ENCODE data around the gene CNIH1. TPM values are rescaled to one million over a fixed set of nuclear protein-coding genes. Genes with fewer than 3 reads are reported as not detected.
"Not testable (repeated sequence)": the region's sequence is repeated elsewhere in the genome, so short reads cannot be mapped to it uniquely, and the experiment has no call there.

CNIH1 gene
- total RNA-seq, 2 donors from 2014 or later: 56.1 to 60.8 TPM

- Mint-ChIP-seq H3K36me3 (ENCODE audit: low read depth) (peaks cover 95% of the 10 kb centered on the region), H3K4me3 (no peak overlapping the region), H3K27me3 (no peaks in the 10 kb centered on the region), H3K27ac (no peak overlapping the region), H3K9me3 (no peaks in the 10 kb centered on the region), H3K4me1 (peaks cover 7% of the 10 kb centered on the region)
- ATAC-seq (replicated peaks): no peak
Measured at GRCh38 chr14:54427871-54428270, 13.3 kb downstream of the CNIH1 start.

DNA sequence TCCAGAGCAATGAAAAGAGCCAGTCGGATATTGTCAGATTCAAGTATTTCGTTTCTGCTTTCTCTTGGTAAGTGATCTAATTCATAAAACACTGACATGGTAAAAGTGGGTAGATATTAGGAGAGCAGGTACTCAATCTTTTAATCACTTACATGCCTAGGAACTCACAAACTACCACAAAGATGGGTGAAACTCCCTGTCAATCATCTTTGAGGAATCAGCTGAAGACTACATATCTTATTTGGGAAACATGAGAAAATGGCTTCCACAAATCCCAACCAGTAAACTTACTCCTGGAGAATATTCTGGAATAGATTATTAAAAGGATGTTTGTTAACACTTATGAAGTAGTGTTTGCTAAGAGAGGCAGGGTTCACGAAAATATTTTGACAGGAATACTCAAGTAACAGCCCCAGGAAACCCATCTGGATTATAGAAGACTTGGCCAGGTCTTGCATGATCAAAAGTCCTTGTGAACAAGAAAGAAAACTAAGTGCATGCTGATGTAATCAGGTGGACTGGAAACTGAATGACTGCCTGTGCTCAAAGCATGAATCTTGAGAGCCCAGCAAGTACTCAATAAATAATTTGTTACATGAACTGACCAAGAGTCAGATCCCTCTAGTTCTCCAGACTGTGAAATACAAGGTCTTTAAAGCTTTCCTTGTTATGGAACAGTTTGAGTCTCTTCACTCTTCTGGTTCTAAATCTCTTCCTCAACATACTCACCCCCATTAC lies 15.5 kb downstream of the CNIH1 start:
- Mint-ChIP-seq H3K4me1 (no peaks in the 10 kb centered on the region), H3K27ac (no peak overlapping the region), H3K27me3 (no peaks in the 10 kb centered on the region), H3K9me3 (no peaks in the 10 kb centered on the region), H3K36me3 (ENCODE audit: low read depth) (peaks cover 73% of the 10 kb centered on the region), H3K4me3 (no peak overlapping the region)
- ATAC-seq (replicated peaks): no peak

DNA sequence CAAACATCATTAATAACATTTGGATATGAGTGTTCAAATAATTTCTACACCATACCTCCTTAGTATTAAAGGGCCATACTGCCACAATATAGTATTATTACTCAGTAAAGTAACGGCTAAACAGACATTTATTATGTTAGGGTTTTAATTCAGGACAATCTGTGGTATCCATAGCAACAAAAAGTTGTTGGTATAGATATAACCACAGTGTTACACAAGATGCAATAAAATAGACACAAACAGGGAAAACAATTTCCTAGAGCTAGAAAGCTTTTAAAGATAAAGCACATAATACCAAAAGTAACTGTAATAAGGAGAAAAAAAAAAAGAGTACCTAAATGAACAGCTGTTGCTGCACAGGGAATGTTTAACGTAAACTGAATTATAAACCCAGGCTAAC lies 16.1 kb downstream of the CNIH1 start:
- Mint-ChIP-seq H3K36me3 (ENCODE audit: low read depth) (peaks cover 67% of the 10 kb centered on the region), H3K4me3 (no peak overlapping the region), H3K27me3 (no peaks in the 10 kb centered on the region), H3K4me1 (no peaks in the 10 kb centered on the region), H3K9me3 (no peaks in the 10 kb centered on the region), H3K27ac (no peak overlapping the region)
- no peak for ATAC-seq (replicated peaks)

DNA sequence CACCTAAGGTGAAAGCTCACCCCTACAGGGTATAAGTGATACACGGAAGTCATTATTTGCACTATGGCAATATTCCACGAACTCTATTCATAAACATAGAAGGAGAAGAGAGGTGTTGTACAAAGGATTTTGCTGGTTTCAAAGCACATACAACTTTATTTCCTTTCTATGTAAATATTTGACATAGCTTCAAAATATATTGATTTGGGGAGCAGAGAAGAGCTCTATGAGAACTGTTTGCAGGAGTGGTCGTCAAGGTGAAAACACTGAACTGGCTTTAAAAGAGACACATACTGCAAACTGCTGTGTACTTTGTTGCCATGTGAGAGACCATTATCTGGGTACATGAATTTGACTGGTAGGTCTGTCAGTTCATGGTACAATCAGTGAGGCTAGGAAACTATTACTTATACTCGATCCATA lies 16.7 kb downstream of the CNIH1 start:
- no peaks in the 10 kb centered on the region for H3K4me1 Mint-ChIP-seq
- no peaks in the 10 kb centered on the region for H3K27me3 Mint-ChIP-seq

DNA sequence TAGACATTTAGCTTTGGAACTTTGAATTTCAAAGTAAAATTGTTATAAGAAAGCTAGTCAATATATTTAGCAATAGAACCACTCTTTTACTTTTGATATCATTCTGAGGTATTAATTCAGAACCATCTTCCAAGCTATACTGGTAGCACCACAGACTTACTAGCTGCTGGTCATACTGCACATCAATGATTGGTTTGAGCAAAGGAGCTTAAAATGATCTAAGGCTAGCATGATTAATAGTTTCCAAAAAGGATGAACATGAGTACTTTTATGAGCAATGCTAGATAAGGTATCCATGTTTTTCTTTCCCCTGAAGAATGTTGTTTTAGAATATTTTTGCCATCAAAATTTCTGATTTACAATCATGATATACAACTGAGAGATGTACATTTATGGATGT lies 17.2 kb downstream of the CNIH1 start:
- Mint-ChIP-seq H3K4me1 (no peaks in the 10 kb centered on the region), H3K27ac (no peak overlapping the region)

More for the DNA sequence above, 16.7 kb downstream of the CNIH1 start:
- H3K36me3 Mint-ChIP-seq (ENCODE audit: low read depth): peaks cover 61% of the 10 kb centered on the region
- no peaks in the 10 kb centered on the region for H3K9me3 Mint-ChIP-seq
- no peak overlapping the region for H3K4me3 Mint-ChIP-seq
- no peak for ATAC-seq (replicated peaks)
- no peak overlapping the region for H3K27ac Mint-ChIP-seq

GRCh38 chr14:54420478-54421142 lies 20.6 kb downstream of the CNIH1 start:
- H3K27me3 Mint-ChIP-seq: no peaks in the 10 kb centered on the region
- H3K9me3 Mint-ChIP-seq: no peaks in the 10 kb centered on the region
- H3K4me3 Mint-ChIP-seq: no peak overlapping the region
- H3K27ac Mint-ChIP-seq: no peak overlapping the region
- peaks cover 22% of the 10 kb centered on the region for H3K36me3 Mint-ChIP-seq (ENCODE audit: low read depth)
- no peaks in the 10 kb centered on the region for H3K4me1 Mint-ChIP-seq
- no peak for ATAC-seq (replicated peaks)

More for the DNA sequence above, 17.2 kb downstream of the CNIH1 start:
- ATAC-seq (replicated peaks): no peak
- Mint-ChIP-seq H3K27me3 (no peaks in the 10 kb centered on the region), H3K36me3 (ENCODE audit: low read depth) (peaks cover 56% of the 10 kb centered on the region), H3K4me3 (no peak overlapping the region), H3K9me3 (no peaks in the 10 kb centered on the region)

- ATAC-seq (replicated peaks): no peak
- Mint-ChIP-seq H3K36me3 (ENCODE audit: low read depth) (peaks cover 34% of the 10 kb centered on the region), H3K9me3 (no peaks in the 10 kb centered on the region), H3K27ac (no peak overlapping the region), H3K27me3 (no peaks in the 10 kb centered on the region), H3K4me3 (no peak overlapping the region), H3K4me1 (no peaks in the 10 kb centered on the region)
Measured at GRCh38 chr14:54411371-54411770, 29.8 kb downstream of the CNIH1 start.

GRCh38 chr14:54410215-54410614 lies 31.0 kb downstream of the CNIH1 start:
- Mint-ChIP-seq H3K4me3 (no peak overlapping the region), H3K27me3 (no peaks in the 10 kb centered on the region), H3K9me3 (no peaks in the 10 kb centered on the region), H3K27ac (no peak overlapping the region), H3K4me1 (no peaks in the 10 kb centered on the region), H3K36me3 (ENCODE audit: low read depth) (peaks cover 38% of the 10 kb centered on the region)
- no peak for ATAC-seq (replicated peaks)

DNA sequence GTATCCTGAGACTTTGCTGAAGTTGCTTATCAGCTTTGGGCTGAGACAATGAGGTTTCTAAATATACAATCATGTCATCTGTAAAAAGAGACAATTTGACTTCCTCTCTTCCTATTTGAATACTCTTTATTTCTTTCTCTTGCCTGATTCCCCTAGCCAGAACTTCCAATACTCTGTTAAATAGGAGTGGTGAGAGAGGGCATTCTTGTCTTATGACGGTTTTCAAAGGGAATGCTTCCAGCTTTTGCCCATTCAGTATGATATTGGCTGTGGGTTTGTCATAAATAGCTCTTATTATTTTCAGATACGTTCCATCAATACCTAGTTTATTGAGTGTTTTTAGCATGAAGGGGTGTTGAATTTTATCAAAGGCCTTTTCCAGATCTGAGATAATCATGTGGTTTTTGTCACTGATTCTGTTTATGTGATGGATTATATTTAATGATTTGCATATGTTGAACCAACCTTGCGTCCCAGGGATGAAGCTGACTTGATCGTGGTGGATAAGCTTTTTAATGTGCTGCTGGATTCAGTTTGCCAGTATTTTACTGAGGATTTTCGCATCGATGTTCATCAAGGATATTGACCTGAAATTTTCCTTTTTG lies 37.7 kb downstream of the CNIH1 start:
- not testable (repeated sequence) for H3K4me3 Mint-ChIP-seq; H3K4me1 Mint-ChIP-seq; ATAC-seq (replicated peaks); H3K9me3 Mint-ChIP-seq; H3K27me3 Mint-ChIP-seq; H3K27ac Mint-ChIP-seq
- H3K36me3 Mint-ChIP-seq (ENCODE audit: low read depth): peaks cover 38% of the 10 kb centered on the region

DNA sequence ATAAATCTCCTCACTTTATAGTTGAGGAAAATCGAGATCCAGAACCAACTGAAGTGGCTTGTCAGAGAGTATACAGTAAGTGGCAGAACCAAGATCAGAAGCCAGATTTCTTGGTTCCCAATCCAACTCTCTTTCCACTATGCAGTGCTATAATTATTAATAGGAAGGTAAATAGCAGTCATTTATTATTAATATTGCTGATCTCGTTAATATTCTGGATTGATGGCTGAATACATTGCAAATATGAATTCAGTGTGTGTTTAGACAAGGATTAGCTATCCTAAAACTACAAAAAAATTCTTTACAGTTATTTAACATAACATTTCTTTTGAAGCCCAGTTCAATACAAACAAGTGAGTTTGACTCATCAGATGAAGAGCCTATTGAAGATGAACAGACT lies 41.6 kb downstream of the CNIH1 start:
- Mint-ChIP-seq H3K4me3 (peak overlapping the region; percentile 85), H3K27ac (no peak overlapping the region), H3K9me3 (no peaks in the 10 kb centered on the region), H3K27me3 (no peaks in the 10 kb centered on the region), H3K4me1 (peaks cover 11% of the 10 kb centered on the region), H3K36me3 (ENCODE audit: low read depth) (peaks cover 26% of the 10 kb centered on the region)
- no peak for ATAC-seq (replicated peaks)

DNA sequence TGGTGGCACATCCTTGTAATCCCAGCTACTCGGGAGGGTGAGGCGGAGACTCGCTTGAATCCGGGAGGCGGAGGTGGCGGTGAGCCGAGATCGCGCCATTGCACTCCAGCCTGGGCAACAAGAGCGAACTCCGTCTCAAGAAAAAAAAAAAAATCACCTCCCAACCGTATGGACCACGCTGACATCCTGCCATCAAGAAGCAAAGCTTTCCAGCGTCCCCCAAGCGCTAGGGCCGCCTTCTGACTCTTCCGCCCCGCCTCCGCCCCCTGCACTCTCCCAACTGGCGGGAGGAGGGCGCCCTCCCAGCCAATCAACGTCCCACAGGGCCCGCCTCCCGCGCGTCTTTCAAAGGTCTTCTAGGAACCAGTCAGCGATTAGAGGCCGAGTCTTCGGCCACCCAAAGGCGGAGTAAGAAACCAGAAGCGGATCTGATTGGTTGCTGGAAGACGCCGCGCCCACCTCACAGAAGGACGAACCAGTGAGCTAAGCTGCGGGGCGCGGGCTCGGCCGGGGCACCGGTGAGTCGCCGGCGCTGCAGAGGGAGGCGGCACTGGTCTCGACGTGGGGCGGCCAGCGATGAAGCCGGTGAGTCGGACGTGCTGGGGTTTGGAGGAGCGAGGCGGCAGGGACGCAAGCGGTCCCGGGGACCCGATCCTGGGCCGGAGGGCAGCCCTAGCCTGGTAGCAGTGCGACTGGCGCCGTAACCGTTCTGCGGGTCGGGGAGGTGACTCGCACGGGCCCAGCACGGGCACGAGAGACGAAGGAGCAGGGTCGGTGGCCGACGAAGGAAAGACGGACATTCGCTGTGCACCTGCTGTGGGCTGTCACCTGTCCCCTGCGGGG lies 44.5 kb downstream of the CNIH1 start, which contains the start of gene CDKN3:
Gene CDKN3 (plus strand): TSS at position 515 of the 843 bp plus-strand sequence. CDS start 62 bp downstream, at position 577.
- H3K36me3 Mint-ChIP-seq (ENCODE audit: low read depth): peaks cover 7% of the 10 kb centered on the region
- no peaks in the 10 kb centered on the region for H3K9me3 Mint-ChIP-seq
- peaks cover 11% of the 10 kb centered on the region for H3K4me1 Mint-ChIP-seq
- no peaks in the 10 kb centered on the region for H3K27me3 Mint-ChIP-seq
- ATAC-seq (replicated peaks): peak; percentile 97
- peak within 1 kb of the TSS; percentile 88 for H3K27ac Mint-ChIP-seq
- H3K4me3 Mint-ChIP-seq: peak within 1 kb of the TSS; percentile 85

DNA sequence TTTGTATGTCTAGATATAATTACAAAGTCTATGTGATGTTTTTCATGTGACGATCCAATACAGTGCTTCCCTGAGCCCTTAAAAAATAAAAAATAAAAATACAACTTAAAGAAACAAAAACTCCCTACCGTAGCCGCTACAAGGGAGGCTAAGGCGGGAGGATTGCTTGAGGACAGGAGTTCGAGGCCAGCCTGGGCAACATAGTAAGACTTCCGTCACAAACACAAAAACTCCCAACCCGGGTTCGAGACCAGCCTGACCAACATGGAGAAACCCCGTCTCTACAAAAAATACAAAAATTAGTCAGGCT lies 45.0 kb downstream of the CNIH1 start:
- H3K27me3 Mint-ChIP-seq: peaks cover 1% of the 10 kb centered on the region
- H3K27ac Mint-ChIP-seq: peak overlapping the region; percentile 88
- H3K9me3 Mint-ChIP-seq: no peaks in the 10 kb centered on the region
- H3K36me3 Mint-ChIP-seq (ENCODE audit: low read depth): peaks cover 6% of the 10 kb centered on the region
- peak overlapping the region; percentile 85 for H3K4me3 Mint-ChIP-seq
- no peak for ATAC-seq (replicated peaks)
- peaks cover 11% of the 10 kb centered on the region for H3K4me1 Mint-ChIP-seq

DNA sequence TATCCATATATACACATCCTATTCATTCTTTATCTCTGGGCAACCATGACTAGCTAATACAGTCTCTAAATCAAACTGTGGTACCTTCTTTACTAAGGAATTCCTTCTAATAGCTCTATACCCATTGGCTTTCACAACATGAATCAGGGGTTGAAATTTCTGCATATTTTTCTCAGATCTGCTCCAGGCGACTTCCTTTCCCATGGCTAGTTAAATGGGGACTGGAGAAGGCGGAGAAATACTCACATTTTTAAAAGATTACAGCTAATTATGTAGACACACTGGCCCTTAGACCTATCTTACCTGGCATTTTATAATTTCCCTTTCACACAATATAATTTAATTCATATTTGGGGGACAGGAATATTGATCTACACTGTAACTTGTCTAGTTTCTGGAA lies 45.5 kb downstream of the CNIH1 start:
- peaks cover 4% of the 10 kb centered on the region for H3K27me3 Mint-ChIP-seq
- H3K27ac Mint-ChIP-seq: no peak overlapping the region
- no peak for ATAC-seq (replicated peaks)
- H3K36me3 Mint-ChIP-seq (ENCODE audit: low read depth): peaks cover 6% of the 10 kb centered on the region
- H3K4me3 Mint-ChIP-seq: peak overlapping the region; percentile 85
- no peaks in the 10 kb centered on the region for H3K9me3 Mint-ChIP-seq
- peaks cover 11% of the 10 kb centered on the region for H3K4me1 Mint-ChIP-seq

- Mint-ChIP-seq H3K27me3 (peaks cover 6% of the 10 kb centered on the region), H3K4me3 (peak overlapping the region; percentile 85), H3K36me3 (ENCODE audit: low read depth) (peaks cover 6% of the 10 kb centered on the region), H3K27ac (no peak overlapping the region), H3K4me1 (peaks cover 11% of the 10 kb centered on the region), H3K9me3 (no peaks in the 10 kb centered on the region)
- ATAC-seq (replicated peaks): no peak
Measured at GRCh38 chr14:54395284-54395683, 45.9 kb downstream of the CNIH1 start.
